HCT116 (cell line): ENCODE results near the gene GARIN1A.

Experiments used
- CTCF ChIP-seq, 3 experiments: fragments of 200-600 bp in 1 of 3; sonication (generic) in 1 of 3; IDR thresholded peaks in 2 of 3; conservative IDR thresholded peaks in 1 of 3; 2 replicates each; pipeline ENCODE4 v1.5.1; 2012 to 2017; ENCODE audit warnings: low read depth in 2 of 3, low read length in 2 of 3, antibody characterized with exemption in 1 of 3, borderline replicate concordance in 1 of 3, control low read depth in 1 of 3, mild to moderate bottlenecking in 1 of 3, mixed read lengths in 1 of 3, mixed run types in 1 of 3, moderate library complexity in 1 of 3; ENCODE audit not compliant: insufficient read depth in 1 of 3
- POLR2A ChIP-seq: IDR thresholded peaks from 2 replicates; pipeline ENCODE4 v1.7.0; 2011; ENCODE audit warnings: borderline replicate concordance; ENCODE audit not compliant: insufficient read depth, insufficient read length; ENCODE audit errors: extremely low read depth
- POLR2AphosphoS5 ChIP-seq: IDR thresholded peaks from 2 replicates; pipeline ENCODE4 v1.6.1; 2011; ENCODE audit warnings: mild to moderate bottlenecking, low read depth, low read length, moderate library complexity
- TF ChIP-seq, protein P1 (sequence below): IDR thresholded peaks from 2 replicates; pipeline ENCODE4 v1.6.1; 2012

DNA sequence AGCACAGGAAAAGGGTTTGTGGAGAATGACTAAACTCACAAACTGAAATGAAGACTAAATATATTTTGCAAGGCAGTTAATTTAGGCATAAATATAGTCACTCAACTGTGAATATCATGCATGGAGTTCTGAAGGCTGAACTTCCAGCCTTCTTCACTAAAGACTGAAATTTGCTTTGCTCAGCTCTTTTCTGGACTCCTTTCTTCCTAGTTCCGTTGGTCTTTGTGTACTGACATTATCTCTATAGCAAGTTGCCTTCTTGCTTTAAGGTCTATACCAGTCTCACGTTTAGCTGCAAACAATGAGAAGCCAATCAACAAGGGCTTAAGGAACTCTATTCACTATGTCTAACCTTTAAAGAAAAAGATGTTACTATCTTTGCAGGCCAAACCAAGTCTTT is 22.6 kb downstream of the GARIN1A start:
- TF ChIP-seq POLR2A (no peak), CTCF (IDR thresholded peaks at IDR 0.05 in 2 of 3, conservative IDR thresholded peaks at IDR 0.05 in 1 of 3; ENCODE audit: borderline replicate concordance in 1 of 3, insufficient read depth in 1 of 3, low read depth in 2 of 3, low read length in 2 of 3) (no peak), POLR2AphosphoS5 (no peak)
- TF ChIP-seq, protein P1, sequence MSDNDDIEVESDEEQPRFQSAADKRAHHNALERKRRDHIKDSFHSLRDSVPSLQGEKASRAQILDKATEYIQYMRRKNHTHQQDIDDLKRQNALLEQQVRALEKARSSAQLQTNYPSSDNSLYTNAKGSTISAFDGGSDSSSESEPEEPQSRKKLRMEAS: no peak
